AG09309 (cell line): ENCODE results near the gene NR2E3.

Experiments
- DNase-seq: peaks from one replicate; pipeline ENCODE4 v3.0.0-alpha.2; 2010; ENCODE audit warnings: low read depth
- H3K4me3 ChIP-seq: 2 replicates; pipeline ENCODE4 v1.5.1; 2011; ENCODE audit warnings: mild to moderate bottlenecking, low read depth, low read length, moderate library complexity; ENCODE audit not compliant: control insufficient read depth
- TF ChIP-seq, protein P1 (sequence below): IDR thresholded peaks from 2 replicates; pipeline ENCODE4 v1.5.1; 2011; ENCODE audit warnings: mild to moderate bottlenecking, low read depth, low read length, inconsistent platforms; ENCODE audit not compliant: insufficient read depth, control insufficient read depth; ENCODE audit errors: missing control alignments

Gene NR2E3

DNA sequence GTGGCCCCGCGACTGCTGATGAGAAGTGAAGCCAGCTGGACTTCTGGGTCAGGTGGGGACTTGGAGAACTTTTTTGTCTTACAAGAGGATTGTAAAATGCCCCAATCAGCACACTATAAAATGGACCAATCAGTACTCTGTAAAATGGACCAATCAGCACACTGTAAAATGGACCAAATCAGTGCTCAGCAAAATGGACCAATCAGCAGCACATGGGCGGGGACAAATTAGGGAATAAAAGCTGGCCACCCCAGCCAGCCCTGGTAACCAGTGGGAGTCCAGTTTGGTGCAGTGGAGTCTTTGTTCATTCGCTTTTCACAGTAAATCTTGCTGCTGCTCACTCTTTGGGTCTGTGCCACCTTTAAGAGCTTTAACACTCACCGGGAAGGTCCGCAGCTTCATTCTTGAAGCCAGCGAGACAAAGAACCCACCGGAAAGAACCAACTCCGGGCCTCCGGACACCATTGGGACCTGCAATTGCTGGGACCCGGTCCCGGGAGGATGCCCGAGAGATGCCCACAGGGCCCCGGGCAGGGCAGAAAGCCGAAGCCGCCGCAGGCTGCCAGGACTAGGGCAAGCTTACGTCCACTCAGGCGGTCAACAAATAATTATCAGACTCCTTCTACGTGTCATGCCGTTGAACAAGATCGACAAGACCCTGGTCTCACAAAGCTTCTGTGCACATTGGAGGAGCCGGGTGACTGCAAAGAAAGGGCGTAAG lies 8.3 kb upstream of the NR2E3 start:
- TF ChIP-seq, protein P1, sequence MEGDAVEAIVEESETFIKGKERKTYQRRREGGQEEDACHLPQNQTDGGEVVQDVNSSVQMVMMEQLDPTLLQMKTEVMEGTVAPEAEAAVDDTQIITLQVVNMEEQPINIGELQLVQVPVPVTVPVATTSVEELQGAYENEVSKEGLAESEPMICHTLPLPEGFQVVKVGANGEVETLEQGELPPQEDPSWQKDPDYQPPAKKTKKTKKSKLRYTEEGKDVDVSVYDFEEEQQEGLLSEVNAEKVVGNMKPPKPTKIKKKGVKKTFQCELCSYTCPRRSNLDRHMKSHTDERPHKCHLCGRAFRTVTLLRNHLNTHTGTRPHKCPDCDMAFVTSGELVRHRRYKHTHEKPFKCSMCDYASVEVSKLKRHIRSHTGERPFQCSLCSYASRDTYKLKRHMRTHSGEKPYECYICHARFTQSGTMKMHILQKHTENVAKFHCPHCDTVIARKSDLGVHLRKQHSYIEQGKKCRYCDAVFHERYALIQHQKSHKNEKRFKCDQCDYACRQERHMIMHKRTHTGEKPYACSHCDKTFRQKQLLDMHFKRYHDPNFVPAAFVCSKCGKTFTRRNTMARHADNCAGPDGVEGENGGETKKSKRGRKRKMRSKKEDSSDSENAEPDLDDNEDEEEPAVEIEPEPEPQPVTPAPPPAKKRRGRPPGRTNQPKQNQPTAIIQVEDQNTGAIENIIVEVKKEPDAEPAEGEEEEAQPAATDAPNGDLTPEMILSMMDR = no peak
- H3K4me3 ChIP-seq = no peak overlapping the region
- DNase-seq = no peak

DNA sequence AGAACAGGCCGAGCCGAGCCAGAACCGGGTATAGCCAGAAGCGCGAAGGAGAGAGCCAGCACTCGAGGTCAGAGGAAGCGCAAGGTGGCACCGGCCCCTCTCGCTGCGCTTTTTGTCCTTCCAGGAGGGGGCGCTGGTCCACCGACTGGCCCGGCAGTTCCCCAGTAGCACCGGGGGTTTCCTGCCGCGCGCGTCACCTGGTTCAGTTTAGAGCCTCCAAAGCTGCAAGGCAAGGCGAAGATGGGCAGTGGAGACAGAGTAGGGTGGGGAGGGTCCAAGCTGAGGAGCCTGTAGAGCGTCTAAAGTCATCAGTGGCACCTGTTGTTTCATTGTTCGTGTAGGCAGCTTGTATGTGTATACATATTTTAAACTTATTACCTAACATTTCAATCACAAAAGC lies 7.6 kb upstream of the NR2E3 start:
- DNase-seq = no peak
- H3K4me3 ChIP-seq = no peak overlapping the region

DNA sequence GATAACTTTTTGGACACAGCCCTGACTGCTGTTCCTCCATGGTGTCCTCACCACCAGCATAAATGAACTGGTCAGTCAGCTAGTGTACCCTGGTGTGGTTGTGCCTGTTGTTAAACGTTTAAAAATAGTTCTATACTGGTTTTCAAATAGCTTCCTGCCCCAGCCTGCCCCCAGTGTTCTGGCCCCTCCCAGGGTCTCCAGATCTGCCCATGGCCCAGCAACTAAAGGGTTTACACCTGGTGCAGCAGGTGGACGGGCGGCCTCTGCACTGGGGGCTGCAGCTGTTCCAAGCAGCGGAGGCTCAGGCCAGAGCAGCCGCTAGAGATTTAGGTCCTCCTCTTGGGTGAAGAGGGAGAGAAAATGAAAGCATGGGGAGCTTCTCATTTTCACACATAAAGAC lies 6.1 kb upstream of the NR2E3 start:
- H3K4me3 ChIP-seq = no peak overlapping the region
- no peak for DNase-seq
- TF ChIP-seq, protein P1 = no peak

More for the DNA sequence above, 7.6 kb upstream of the NR2E3 start:
- TF ChIP-seq, protein P1 = peak; percentile 28

DNA sequence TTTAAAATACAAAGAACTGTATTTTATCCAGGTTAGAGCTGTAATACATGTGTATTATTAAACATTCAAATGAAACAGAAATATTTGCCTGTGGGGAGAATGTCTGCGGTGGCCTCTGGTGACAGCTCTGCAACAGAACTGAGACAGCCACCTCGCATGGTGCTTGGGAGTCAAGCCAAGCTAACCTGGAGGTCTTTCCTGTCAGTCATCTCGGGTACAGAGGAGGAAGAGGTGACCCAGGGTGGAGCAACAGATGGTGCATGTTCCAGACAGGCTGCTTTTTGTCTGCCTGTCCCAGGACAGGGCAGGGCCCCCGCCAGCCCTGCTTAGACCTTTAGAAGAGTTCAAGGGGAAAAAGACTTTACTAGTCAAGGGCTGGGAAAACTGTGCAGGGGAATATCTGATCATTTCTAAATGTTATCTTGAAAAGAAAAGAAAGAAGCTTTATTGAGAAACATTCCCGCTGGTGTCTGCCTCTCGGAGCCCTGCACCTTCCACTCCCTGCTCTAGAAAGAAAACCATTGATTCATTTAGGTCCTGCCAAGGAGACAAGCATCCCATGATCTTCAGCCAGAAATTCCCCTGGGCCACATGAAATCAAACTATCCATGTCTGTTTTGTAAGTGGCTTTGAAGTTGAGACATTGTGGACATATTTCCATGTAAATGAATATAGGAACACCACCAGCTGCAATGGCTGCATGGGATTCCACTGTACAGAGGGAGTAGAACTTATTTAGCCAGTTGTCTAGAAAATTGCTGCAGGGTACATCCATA lies 5.5 kb upstream of the NR2E3 start:
- TF ChIP-seq, protein P1 = no peak
- no peak overlapping the region for H3K4me3 ChIP-seq
- DNase-seq = no peak

DNA sequence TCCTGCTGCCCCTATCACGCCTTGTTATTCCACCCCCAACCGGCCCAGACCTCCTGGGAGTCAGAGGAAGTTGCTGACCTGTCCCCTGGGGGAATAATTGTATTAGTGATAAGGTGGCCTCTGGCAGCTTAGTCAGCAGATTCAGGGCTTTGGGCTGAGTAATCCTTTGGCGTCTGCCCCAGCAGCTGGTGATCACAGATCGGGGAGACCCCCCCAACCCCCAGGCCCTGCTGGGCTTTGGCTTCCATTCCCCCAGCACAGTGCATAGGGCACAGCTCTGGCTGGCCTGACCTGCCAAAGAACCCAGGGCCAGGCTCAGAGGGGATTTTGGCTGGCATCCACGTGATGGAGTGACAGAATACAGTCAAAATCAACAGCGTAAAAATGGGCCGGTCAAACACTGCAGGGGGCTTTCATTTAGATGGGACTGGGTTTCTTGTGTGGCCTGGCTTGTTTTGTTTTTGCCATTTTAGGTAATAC lies 3.9 kb upstream of the NR2E3 start:
- TF ChIP-seq, protein P1 = no peak
- DNase-seq = no peak
- H3K4me3 ChIP-seq = no peak overlapping the region

DNA sequence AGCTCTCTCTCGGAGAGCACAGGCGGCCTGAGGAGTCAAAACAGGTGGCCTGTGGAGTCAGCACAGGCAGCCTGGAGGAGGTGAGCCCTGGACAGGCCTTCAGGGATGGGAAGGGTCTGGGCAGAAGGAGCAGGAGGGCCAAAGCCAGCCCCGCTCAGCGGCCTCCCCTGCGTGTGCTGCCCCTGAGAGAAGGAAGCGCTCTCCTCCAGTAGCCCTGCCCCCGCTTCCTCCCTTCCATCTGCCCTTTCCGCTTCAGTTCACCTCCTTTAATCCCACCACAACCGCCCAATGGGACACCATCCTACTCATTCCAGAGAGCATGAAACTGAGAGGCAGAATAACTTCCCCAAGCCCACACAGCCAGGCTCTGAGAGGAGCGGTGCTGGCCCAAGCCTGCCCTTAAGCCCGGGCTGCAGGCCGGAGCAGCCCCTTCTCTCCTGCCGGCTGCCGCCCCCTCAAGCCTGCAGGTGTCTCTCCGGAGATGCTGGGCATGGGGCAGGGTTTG lies 3.2 kb upstream of the NR2E3 start:
- TF ChIP-seq, protein P1 = no peak
- no peak overlapping the region for H3K4me3 ChIP-seq
- DNase-seq = no peak
